ENCODE measurements around the gene GAPDH. TPM values are rescaled to one million over a fixed set of nuclear protein-coding genes. Genes with fewer than 3 reads are reported as not detected.

Gene GAPDH
- total and polyA plus RNA-seq, 10 of the 15 experiments (the other 5 are each of a cell fraction or from before 2014, with no cell fraction given) = 5,606 to 14,240 (median 9,400) TPM

- ChIA-PET CTCF (interaction anchor here (0.9 to 2.0 kb wide), 3 partner anchors 8 to 49 kb away, joined by 3 to 9 read pairs (median 5); no protein-coding TSS in a partner anchor), RAD21 (ENCODE audit: unreplicated experiment) (no interaction called here), POLR2A (interaction anchor here (0.8 to 1.5 kb wide), 4 partner anchors 16 to 62 kb away, joined by 3 to 7 read pairs (median 4); partner anchors contain the start of gene GAPDH), SMC1A (ENCODE audit: uncharacterized antibody, unreplicated experiment) (interaction anchor here (0.6 to 1.3 kb wide), 3 partner anchors 48 to 62 kb away, joined by 3 to 4 read pairs (median 3); no protein-coding TSS in a partner anchor)
- WGBS (ENCODE audit: insufficient coverage, insufficient replicate concordance, low lambda C conversion rate, missing lambda C conversion rate) = 63% methylated on average over 1 of the region's 1 CpG
- peaks cover 14% of the 10 kb centered on the region for H3K79me2 ChIP-seq (ENCODE audit: control insufficient read depth, insufficient read depth, low read length)
- intact Hi-C loops (cut with micrococcal nuclease; ENCODE audit: unreplicated experiment) = no loop called here
- no peak overlapping the region for H3K4me2 ChIP-seq (ENCODE audit: control insufficient read depth, insufficient read depth)
- H3K27me3 ChIP-seq (replicated peaks in 1 of 2; ENCODE audit: control insufficient read depth in 2 of 2, insufficient read depth in 2 of 2, low read length in 1 of 2) = no peaks in the 10 kb centered on the region
- H3K4me1 ChIP-seq (ENCODE audit: control insufficient read depth, insufficient read depth, low read length) = peaks cover 6% of the 10 kb centered on the region; the same call in 1 of the 2 replicates
- no peak for DNase-seq (ENCODE audit: low read depth, low spot score)
- H3K9ac ChIP-seq (ENCODE audit: control insufficient read depth, insufficient read depth, low read length) = no peak overlapping the region
- H3K9me3 ChIP-seq (replicated peaks; ENCODE audit: control insufficient read depth, insufficient read depth, low read length) = no peaks in the 10 kb centered on the region
- no peak for FAIRE-seq
- no peak overlapping the region for H2AFZ ChIP-seq (ENCODE audit: control insufficient read depth, low read depth, low read length)
- in situ Hi-C loops (cut with MboI) = no loop called here
- H3K4me3 ChIP-seq = no peak overlapping the region
- H4K20me1 ChIP-seq (ENCODE audit: control insufficient read depth, insufficient read depth) = no peaks in the 10 kb centered on the region
- no peaks in the 10 kb centered on the region; a peak in 1 of 4 replicates for H3K36me3 ChIP-seq (ENCODE audit: control insufficient read depth in 2 of 2, insufficient read depth in 2 of 2, low read length in 1 of 2)
- H3K27ac ChIP-seq (ENCODE audit: control insufficient read depth, insufficient read depth) = no peak overlapping the region
- BruUV-seq (replicated peaks) = no TSS peak
- no peak for ATAC-seq
- TF ChIP-seq, protein P1, sequence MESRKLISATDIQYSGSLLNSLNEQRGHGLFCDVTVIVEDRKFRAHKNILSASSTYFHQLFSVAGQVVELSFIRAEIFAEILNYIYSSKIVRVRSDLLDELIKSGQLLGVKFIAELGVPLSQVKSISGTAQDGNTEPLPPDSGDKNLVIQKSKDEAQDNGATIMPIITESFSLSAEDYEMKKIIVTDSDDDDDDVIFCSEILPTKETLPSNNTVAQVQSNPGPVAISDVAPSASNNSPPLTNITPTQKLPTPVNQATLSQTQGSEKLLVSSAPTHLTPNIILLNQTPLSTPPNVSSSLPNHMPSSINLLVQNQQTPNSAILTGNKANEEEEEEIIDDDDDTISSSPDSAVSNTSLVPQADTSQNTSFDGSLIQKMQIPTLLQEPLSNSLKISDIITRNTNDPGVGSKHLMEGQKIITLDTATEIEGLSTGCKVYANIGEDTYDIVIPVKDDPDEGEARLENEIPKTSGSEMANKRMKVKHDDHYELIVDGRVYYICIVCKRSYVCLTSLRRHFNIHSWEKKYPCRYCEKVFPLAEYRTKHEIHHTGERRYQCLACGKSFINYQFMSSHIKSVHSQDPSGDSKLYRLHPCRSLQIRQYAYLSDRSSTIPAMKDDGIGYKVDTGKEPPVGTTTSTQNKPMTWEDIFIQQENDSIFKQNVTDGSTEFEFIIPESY (IDR thresholded peaks at IDR 0.05) = no peak
- TF ChIP-seq GABPA (IDR thresholded peaks at IDR 0.05; ENCODE audit: low read depth) (no peak), RFX5 (IDR thresholded peaks at IDR 0.05; ENCODE audit: low read depth, low read length) (no peak), HDAC6 (IDR thresholded peaks at IDR 0.05; ENCODE audit: unreplicated experiment) (no peak), IKZF1 (conservative IDR thresholded peaks at IDR 0.05) (no peak), ZNF687 (IDR thresholded peaks at IDR 0.05) (no peak), USF2 (IDR thresholded peaks at IDR 0.05; ENCODE audit: borderline replicate concordance, low read depth, low read length) (no peak), ZNF24 (IDR thresholded peaks at IDR 0.05) (no peak), STAT3 (IDR thresholded peaks at IDR 0.05; ENCODE audit: low read depth, low read length) (no peak), NFYB (IDR thresholded peaks at IDR 0.05; ENCODE audit: insufficient read depth, low read depth, low read length) (no peak), E4F1 (IDR thresholded peaks at IDR 0.05; ENCODE audit: borderline replicate concordance, partially characterized antibody) (no peak), NKRF (conservative IDR thresholded peaks at IDR 0.05) (no peak), LARP7 (IDR thresholded peaks at IDR 0.05) (no peak)
Observed at GRCh38 chr12:6488240-6488639, 46.1 kb upstream of the GAPDH start.
